GM18907 (cell line): Measurements from ENCODE around the gene MLYCD.

Experiments
- ATAC-seq: cut with Tn5 transposase; IDR thresholded peaks from one replicate; pipeline ENCODE4 v1.9.1; 2021; ENCODE audit warnings: mild to moderate bottlenecking, moderate library complexity; ENCODE audit not compliant: unreplicated experiment

Gene MLYCD

DNA sequence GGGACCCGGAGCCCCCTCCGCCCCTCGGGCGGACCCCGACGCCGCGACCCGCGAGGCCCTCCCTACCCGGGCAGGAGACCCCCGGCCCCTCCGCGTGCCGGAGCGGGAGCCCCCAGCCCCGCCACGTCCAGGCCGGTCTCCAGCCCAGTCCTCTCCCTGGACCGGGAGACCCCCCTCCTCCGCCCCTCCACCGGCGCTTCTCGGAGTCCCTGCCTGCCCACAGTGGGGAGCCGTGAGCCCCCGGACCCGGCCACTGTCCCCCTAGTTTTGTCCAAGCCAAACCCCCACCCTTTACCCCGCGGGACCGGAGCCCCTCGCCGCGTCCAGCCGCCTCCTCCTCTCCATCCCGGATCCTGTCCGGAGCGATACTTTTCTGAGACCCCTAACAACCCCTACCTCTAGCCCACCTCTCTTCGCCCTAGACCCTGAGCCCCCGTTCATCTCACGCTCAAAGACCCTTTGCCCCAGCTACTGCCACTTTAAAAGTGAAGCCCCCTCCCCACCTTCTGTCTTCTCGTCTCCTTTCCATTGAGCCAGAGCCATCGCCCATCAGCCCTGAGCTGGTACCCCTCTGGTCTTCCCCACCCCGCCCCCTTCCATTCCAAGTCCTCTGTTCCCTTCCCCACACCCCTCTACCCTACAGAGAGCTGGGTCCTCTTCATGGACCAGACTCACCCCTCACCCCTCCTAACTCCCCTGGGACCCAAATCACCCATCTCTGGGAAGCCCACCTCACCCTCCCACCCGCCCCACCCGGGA is 70.2 kb downstream of the MLYCD start:
- no peak for ATAC-seq

- ATAC-seq: no peak
These were observed 71.0 kb downstream of the MLYCD start for GRCh38 chr16:83969771-83970429.

DNA sequence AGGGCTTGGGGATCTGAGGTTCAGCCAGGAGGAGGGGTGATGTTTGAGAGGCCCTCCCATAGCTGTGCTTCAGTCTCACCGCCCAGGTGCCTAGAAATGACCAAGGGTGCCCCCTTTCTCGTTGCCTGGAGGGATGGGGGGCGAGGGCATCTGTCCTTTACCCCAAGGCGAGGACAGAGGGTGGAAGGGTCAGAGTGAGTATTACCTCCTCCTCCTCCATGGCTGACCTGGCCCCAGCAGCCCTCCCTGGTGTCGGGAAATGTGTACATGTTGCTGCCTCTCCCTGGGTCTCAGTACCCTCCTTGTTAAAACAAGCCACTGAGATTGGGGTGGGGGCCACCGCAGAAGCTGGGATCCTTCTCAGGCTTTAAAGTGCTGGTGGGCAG is 71.5 kb downstream of the MLYCD start:
- ATAC-seq: no peak

- no peak for ATAC-seq
These were observed 72.5 kb downstream of the MLYCD start for GRCh38 chr16:83971165-83972130.

- no peak for ATAC-seq
These were observed 73.5 kb downstream of the MLYCD start for GRCh38 chr16:83972256-83973008.

GRCh38 chr16:83973077-83973476 is 74.2 kb downstream of the MLYCD start:
- no peak for ATAC-seq

DNA sequence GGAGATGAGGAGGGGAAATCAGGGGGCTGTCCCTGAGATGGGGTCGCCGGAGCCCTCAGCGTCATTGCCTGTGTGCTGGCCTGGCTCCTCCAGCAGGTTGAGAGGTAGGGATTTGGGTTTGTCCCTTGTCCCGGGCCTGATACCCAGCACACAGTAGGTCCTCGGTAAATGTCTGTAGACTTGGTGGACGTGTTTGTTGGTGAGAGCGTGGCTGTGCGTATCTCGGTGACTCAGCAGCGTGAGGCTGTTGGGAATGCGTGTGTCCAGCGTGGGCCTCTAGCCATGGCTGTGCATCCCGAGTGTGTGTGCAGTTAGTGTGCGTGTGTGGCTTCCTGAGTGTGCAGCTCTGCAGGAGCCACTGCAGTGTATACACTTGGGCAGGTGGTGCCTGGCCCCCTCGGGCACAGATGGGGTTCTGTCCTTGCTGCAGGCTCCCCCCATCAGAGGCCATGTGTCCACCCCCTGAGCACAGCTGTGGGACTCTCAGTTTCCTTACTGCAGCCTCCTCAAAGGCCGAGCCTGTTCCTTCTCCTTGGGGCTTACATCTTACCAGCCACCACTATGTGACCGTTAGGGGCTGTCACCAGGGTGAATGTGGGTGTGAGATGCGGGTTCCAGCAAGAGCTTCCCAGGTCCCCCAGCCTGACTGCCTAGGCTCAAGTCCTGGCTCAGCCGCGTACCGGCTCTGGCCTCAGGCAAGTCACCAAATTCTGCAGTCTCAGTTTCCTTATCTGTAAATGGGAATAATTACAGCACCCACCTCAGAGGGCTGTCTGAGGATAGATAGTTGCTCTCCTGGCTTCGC is 74.9 kb downstream of the MLYCD start:
- ATAC-seq: no peak

DNA sequence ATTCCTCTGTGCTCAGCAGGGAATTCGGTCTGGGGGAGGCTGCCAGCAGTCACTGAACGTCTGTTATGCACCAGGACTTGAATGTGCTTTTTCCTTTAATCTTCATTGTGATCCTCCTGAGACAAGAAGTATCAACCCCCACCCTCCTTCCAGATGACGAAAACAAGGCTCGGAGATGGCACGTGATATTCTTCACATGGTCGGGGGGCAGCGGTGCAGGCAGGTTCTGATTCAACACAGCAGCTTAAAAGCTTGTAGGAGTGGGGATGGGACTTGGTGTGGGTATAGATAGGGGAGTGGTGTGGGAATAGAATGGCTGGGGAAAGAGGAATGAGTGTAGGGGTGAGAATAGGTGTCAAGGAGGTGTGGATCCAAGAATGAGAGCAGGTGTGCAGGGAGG is 75.6 kb downstream of the MLYCD start:
- ATAC-seq: no peak

DNA sequence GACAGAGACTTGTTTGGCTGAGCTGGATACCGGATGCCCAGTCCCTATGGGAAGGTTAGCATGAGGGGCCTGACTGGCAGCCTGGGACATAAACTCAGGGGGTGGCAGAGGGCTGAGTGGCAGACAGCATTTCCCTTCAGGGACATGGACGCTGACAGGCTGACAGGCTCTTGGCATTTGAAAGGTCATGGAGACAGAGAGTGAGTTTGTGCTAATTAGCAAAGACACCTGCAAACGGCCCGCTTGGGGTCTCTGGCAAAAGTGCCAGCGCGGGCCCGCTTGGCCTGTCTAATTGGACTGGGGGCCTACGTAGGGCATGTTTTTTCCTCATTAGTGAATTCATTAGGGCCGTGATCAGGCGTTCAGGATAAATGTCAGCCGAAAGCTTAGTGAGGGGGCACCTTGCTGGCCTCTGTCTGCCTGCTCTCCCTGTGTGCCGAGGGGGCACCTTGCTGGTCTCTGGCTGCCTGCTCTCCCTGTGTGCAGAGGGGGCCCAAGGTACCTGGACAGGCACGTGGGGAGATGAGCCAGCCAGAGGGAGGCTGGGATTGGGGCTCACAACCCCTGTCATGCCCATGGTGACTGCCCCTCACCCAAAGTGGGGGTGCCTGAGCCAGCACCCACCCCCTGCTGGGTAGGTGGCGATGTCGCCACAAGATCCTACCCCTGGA is 76.8 kb downstream of the MLYCD start:
- ATAC-seq: no peak
